Measurements from ENCODE around the gene TGFB1I1. TPM values are rescaled to one million over a fixed set of nuclear protein-coding genes. Genes with fewer than 3 reads are reported as not detected.

TGFB1I1 gene
- total RNA-seq, 1 experiment from 2014 or later: 8.7 TPM

- no peak for ATAC-seq
- ChIA-PET CTCF (interaction anchor here (1.5 kb wide), 1 partner anchor 476 kb away, joined by 3 read pairs; no protein-coding TSS in a partner anchor), RAD21 (ENCODE audit: low non-redundant PET in 1 of 2, low total read pairs in 2 of 2, uncharacterized antibody in 2 of 2, unreplicated experiment in 2 of 2) (no interaction called here), POLR2A (no interaction called here)
- H4K20me1 ChIP-seq (ENCODE audit: insufficient read depth): no peaks in the 10 kb centered on the region
- H3K27ac ChIP-seq (ENCODE audit: low read depth, low read length): no peak overlapping the region
- intact Hi-C loops (cut with micrococcal nuclease): no loop called here
- H3K4me3 ChIP-seq (replicated peaks in 1 of 2; ENCODE audit: low read depth in 1 of 2, low read length in 2 of 2): no peak overlapping the region
- no TSS peak for BruUV-seq (replicated peaks)
- H3K79me2 ChIP-seq (ENCODE audit: insufficient read depth, low read length): no peaks in the 10 kb centered on the region
- TF ChIP-seq ATF3 (IDR thresholded peaks at IDR 0.05) (no peak), CBX3 (IDR thresholded peaks at IDR 0.05; ENCODE audit: low read depth) (no peak), TCF7L2 (IDR thresholded peaks at IDR 0.05; ENCODE audit: borderline replicate concordance, extremely low read depth, insufficient read depth, insufficient read length) (no peak), ELF1 (IDR thresholded peaks at IDR 0.05; ENCODE audit: borderline replicate concordance, low read depth) (no peak), EGR1 (IDR thresholded peaks at IDR 0.05; ENCODE audit: low read depth) (no peak), MAX (IDR thresholded peaks at IDR 0.05) (no peak), SIN3A (IDR thresholded peaks at IDR 0.05; ENCODE audit: low read depth) (no peak), RAD21 (IDR thresholded peaks at IDR 0.05; ENCODE audit: low read depth) (no peak), EZH2 (IDR thresholded peaks at IDR 0.05) (no peak), CTCF (IDR thresholded peaks at IDR 0.05 in 2 of 3, conservative IDR thresholded peaks at IDR 0.05 in 1 of 3; ENCODE audit: borderline replicate concordance in 1 of 3, insufficient read depth in 1 of 3, low read depth in 2 of 3, low read length in 2 of 3) (no peak), ZNF274 (IDR thresholded peaks at IDR 0.05; ENCODE audit: low read depth, low read length) (no peak), SP1 (IDR thresholded peaks at IDR 0.05; ENCODE audit: low read depth) (no peak), EZH2phosphoT487 (IDR thresholded peaks at IDR 0.05; ENCODE audit: borderline replicate concordance) (no peak), POLR2A (IDR thresholded peaks at IDR 0.05; ENCODE audit: borderline replicate concordance, extremely low read depth, insufficient read depth, insufficient read length) (no peak), ZBTB33 (IDR thresholded peaks at IDR 0.05; ENCODE audit: extremely low read depth, insufficient replicate concordance, low read length) (no peak), SRF (IDR thresholded peaks at IDR 0.05; ENCODE audit: low read depth) (no peak), ZFX (IDR thresholded peaks at IDR 0.05) (no peak), FOSL1 (IDR thresholded peaks at IDR 0.05; ENCODE audit: low read depth) (no peak)
- no peaks in the 10 kb centered on the region for H3K36me3 ChIP-seq (ENCODE audit: control insufficient read depth in 1 of 2, insufficient read depth in 2 of 2, low read length in 2 of 2)
- DNase-seq (ENCODE audit: low read depth, low spot score): no peak
- H3K9me2 ChIP-seq (ENCODE audit: insufficient read depth): no peaks in the 10 kb centered on the region
- H3K9me3 ChIP-seq (ENCODE audit: control insufficient read depth in 1 of 2, insufficient read depth in 1 of 2, low read depth in 1 of 2, low read length in 2 of 2): no peaks in the 10 kb centered on the region
- no peaks in the 10 kb centered on the region for H3K4me1 ChIP-seq (ENCODE audit: control insufficient read depth in 1 of 2, insufficient read depth in 2 of 2, low read length in 2 of 2)
- H3K27me3 ChIP-seq (ENCODE audit: insufficient read depth, low read length): no peaks in the 10 kb centered on the region
- no peak overlapping the region for H2AFZ ChIP-seq (ENCODE audit: low read depth, low read length, poor library complexity, severe bottlenecking)
- no peak overlapping the region for H3K4me2 ChIP-seq (ENCODE audit: low read length)
- no peak overlapping the region for H3K9ac ChIP-seq (ENCODE audit: low read length)
These were observed 42.6 kb upstream of the TGFB1I1 start for GRCh38 chr16:31429314-31429713.

Data from HCT116 (cell line).